ENCODE measurements around the gene C1orf105.
A peak's percentile ranks its signal among the peaks of the same experiment; 100 is the strongest.

C1orf105 gene

GRCh38 chr1:172395576-172395975 is 24.9 kb upstream of the C1orf105 start:
- FAIRE-seq (no peak), DNase-seq (ENCODE audit: insufficient read length, low spot score) (no peak)

- FAIRE-seq, result no peak
Measured at GRCh38 chr1:172397221-172397620, 23.3 kb upstream of the C1orf105 start.

GRCh38 chr1:172397633-172398032 is 22.9 kb upstream of the C1orf105 start:
- FAIRE-seq (no peak), DNase-seq (ENCODE audit: insufficient read length, low spot score) (no peak)

More at GRCh38 chr1:172397221-172397620, 23.3 kb upstream of the C1orf105 start:
- DNase-seq (ENCODE audit: insufficient read length, low spot score), result no peak

GRCh38 chr1:172398193-172398592 is 22.3 kb upstream of the C1orf105 start:
- no peak for FAIRE-seq
- no peak for DNase-seq (ENCODE audit: insufficient read length, low spot score)

GRCh38 chr1:172398970-172399755 is 21.3 kb upstream of the C1orf105 start:
- no peak for FAIRE-seq
- peak; percentile 37 for DNase-seq (ENCODE audit: insufficient read length, low spot score)

- no peak for DNase-seq (ENCODE audit: insufficient read length, low spot score)
- FAIRE-seq, result no peak
Measured at GRCh38 chr1:172399756-172400721, 20.4 kb upstream of the C1orf105 start.

GRCh38 chr1:172400722-172401105 is 19.8 kb upstream of the C1orf105 start:
- FAIRE-seq (no peak), DNase-seq (ENCODE audit: insufficient read length, low spot score) (no peak)

GRCh38 chr1:172401477-172401876 is 19.0 kb upstream of the C1orf105 start:
- no peak for DNase-seq (ENCODE audit: insufficient read length, low spot score)
- no peak for FAIRE-seq

- DNase-seq (ENCODE audit: insufficient read length, low spot score) (no peak), FAIRE-seq (no peak)
Measured at GRCh38 chr1:172401892-172402291, 18.6 kb upstream of the C1orf105 start.

GRCh38 chr1:172402878-172403569 is 17.5 kb upstream of the C1orf105 start:
- FAIRE-seq (no peak), DNase-seq (ENCODE audit: insufficient read length, low spot score) (no peak)

- FAIRE-seq, result no peak
Measured at GRCh38 chr1:172404121-172404520, 16.4 kb upstream of the C1orf105 start.

GRCh38 chr1:172405912-172406311 is 14.6 kb upstream of the C1orf105 start:
- FAIRE-seq, result no peak
- DNase-seq (ENCODE audit: insufficient read length, low spot score), result no peak

More at GRCh38 chr1:172404121-172404520, 16.4 kb upstream of the C1orf105 start:
- no peak for DNase-seq (ENCODE audit: insufficient read length, low spot score)

- FAIRE-seq, result no peak
- DNase-seq (ENCODE audit: insufficient read length, low spot score), result no peak
Measured at GRCh38 chr1:172406968-172407367, 13.5 kb upstream of the C1orf105 start.

- FAIRE-seq (no peak), DNase-seq (ENCODE audit: insufficient read length, low spot score) (no peak)
Measured at GRCh38 chr1:172408958-172409357, 11.5 kb upstream of the C1orf105 start.

GRCh38 chr1:172410027-172410426 is 10.5 kb upstream of the C1orf105 start:
- no peak for FAIRE-seq
- DNase-seq (ENCODE audit: insufficient read length, low spot score), result no peak

GRCh38 chr1:172411791-172412338 is 8.6 kb upstream of the C1orf105 start:
- no peak for FAIRE-seq

GRCh38 chr1:172414331-172414730 is 6.2 kb upstream of the C1orf105 start:
- FAIRE-seq, result no peak
- no peak for DNase-seq (ENCODE audit: insufficient read length, low spot score)

More at GRCh38 chr1:172411791-172412338, 8.6 kb upstream of the C1orf105 start:
- no peak for DNase-seq (ENCODE audit: insufficient read length, low spot score)

GRCh38 chr1:172416496-172417035 is 3.9 kb upstream of the C1orf105 start:
- no peak for FAIRE-seq
- no peak for DNase-seq (ENCODE audit: insufficient read length, low spot score)

- no peak for FAIRE-seq
- DNase-seq (ENCODE audit: insufficient read length, low spot score), result no peak
Measured at GRCh38 chr1:172417557-172417956, 2.9 kb upstream of the C1orf105 start.

- no peak for DNase-seq (ENCODE audit: insufficient read length, low spot score)
- FAIRE-seq, result no peak
Measured at GRCh38 chr1:172421974-172422604, 1.6 kb downstream of the C1orf105 start.
